ENCODE measurements around the gene GNMT. TPM values are rescaled to one million over a fixed set of nuclear protein-coding genes. Genes with fewer than 3 reads are reported as not detected.

GNMT gene
- total and polyA plus RNA-seq, 2 of the 8 experiments (the other 6 are each of a cell fraction or from before 2014, with no cell fraction given), result 1.8 to 3.4 TPM

GRCh38 chr6:42974919-42975505 lies 14.5 kb downstream of the GNMT start:
- Histone ChIP-seq H4K5ac (ENCODE audit: insufficient read length, low read depth, low read length) (no peak overlapping the region), H3K4me1 (replicated peaks in 1 of 4; ENCODE audit: control insufficient read depth in 3 of 4, insufficient read depth in 4 of 4, low read length in 3 of 4) (peaks cover 2 to 8% (median 6%) of the 10 kb centered on the region in 4 experiments; a peak in 3 of 7 replicates), H3K4me3 (ENCODE audit: extremely low read depth in 1 of 4, insufficient read depth in 2 of 4, low read depth in 3 of 4, low read length in 4 of 4) (no peak overlapping the region), H3K27ac (ENCODE audit: low read depth, low read length) (no peak overlapping the region), H3K79me2 (ENCODE audit: control insufficient read depth in 1 of 2, insufficient read depth in 2 of 2, low read length in 2 of 2) (peaks cover 0 to 3% of the 10 kb centered on the region in 2 experiments; a peak in 1 of 4 replicates), H2BK120ac (replicated peaks; ENCODE audit: low read depth, low read length) (no peak overlapping the region), H3K4ac (replicated peaks; ENCODE audit: insufficient read length, low read depth, low read length) (no peak overlapping the region), H3K23me2 (ENCODE audit: low read depth, low read length) (peaks cover 7% of the 10 kb centered on the region; the same call in 1 of the 2 replicates), H3K18ac (ENCODE audit: extremely low read depth, low read length) (no peak overlapping the region), H2BK20ac (ENCODE audit: low read length) (no peak overlapping the region), H3K36me3 (ENCODE audit: control insufficient read depth in 2 of 4, insufficient read depth in 4 of 4, low read length in 3 of 4) (no peaks in the 10 kb centered on the region; a peak in 1 of 8 replicates), H3K4me2 (ENCODE audit: insufficient read depth in 1 of 2, low read depth in 2 of 2, low read length in 2 of 2) (no peak overlapping the region), H3K23ac (ENCODE audit: insufficient read length) (no peak overlapping the region), H3K79me1 (ENCODE audit: low read depth, low read length) (no peaks in the 10 kb centered on the region; the same call in none of the 2 replicates), H3K9me3 (ENCODE audit: insufficient read depth in 2 of 2, low read depth in 1 of 2, low read length in 1 of 2) (no peaks in the 10 kb centered on the region), H4K8ac (ENCODE audit: extremely low read depth, insufficient read depth, low read length) (no peak overlapping the region), H2AFZ (ENCODE audit: low read length) (no peak overlapping the region), H2AK5ac (ENCODE audit: low read depth, low read length) (no peak overlapping the region), H4K20me1 (replicated peaks in 1 of 2; ENCODE audit: control insufficient read depth in 1 of 2, insufficient read depth in 2 of 2, low read length in 2 of 2) (peaks cover 0 to 1% of the 10 kb centered on the region in 2 experiments), H3K14ac (ENCODE audit: insufficient read length) (no peak overlapping the region), H3K56ac (replicated peaks; ENCODE audit: insufficient read length, low read depth, low read length) (no peak overlapping the region), H2BK15ac (ENCODE audit: low read length) (no peak overlapping the region), H3K27me3 (replicated peaks in 1 of 4; ENCODE audit: control insufficient read depth in 3 of 4, extremely low read depth in 1 of 4, insufficient read depth in 3 of 4, low read length in 3 of 4) (no peaks in the 10 kb centered on the region), H2BK5ac (ENCODE audit: low read depth, low read length) (no peak overlapping the region), H4K91ac (replicated peaks; ENCODE audit: insufficient read length, low read length) (no peak overlapping the region), H2BK12ac (ENCODE audit: low read depth, low read length) (no peak overlapping the region), H3K9ac (replicated peaks in 1 of 4; ENCODE audit: extremely low read depth in 1 of 4, low read depth in 3 of 4, low read length in 3 of 4) (no peak overlapping the region)
- ChIA-PET CTCF (ENCODE audit: partially characterized antibody) (interaction anchor here (0.6 to 2.9 kb wide), 6 partner anchors 10 to 337 kb away, joined by 3 to 9 read pairs (median 4); partner anchors contain the start of gene GNMT), POLR2A (ENCODE audit: partially characterized antibody) (interaction anchor here (0.8 to 5.9 kb wide), 5 partner anchors 9 to 195 kb away, joined by 3 to 29 read pairs (median 3); partner anchors contain the start of genes GNMT and PPP2R5D)
- no peak for DNase-seq (ENCODE audit: low read depth in 1 of 2, low spot score in 2 of 2)
- FAIRE-seq, result no peak
- WGBS, 2 experiments (ENCODE audit: extremely low coverage in 1 of 2, insufficient coverage in 1 of 2, insufficient read length in 1 of 2, insufficient replicate concordance in 2 of 2, low coverage in 1 of 2, low lambda C conversion rate in 2 of 2, missing lambda C conversion rate in 1 of 2), result 97% methylated on average over 5 of the region's 5 CpGs; no CpG with 5 or more reads in 1 of the 2 experiments
- TF ChIP-seq SIRT6 (IDR thresholded peaks at IDR 0.05; ENCODE audit: low read length), result no peak
- TF ChIP-seq BCL11A (IDR thresholded peaks at IDR 0.05; ENCODE audit: low read depth in 2 of 2, low read length in 2 of 2), result no peak
- TF ChIP-seq, protein P1, sequence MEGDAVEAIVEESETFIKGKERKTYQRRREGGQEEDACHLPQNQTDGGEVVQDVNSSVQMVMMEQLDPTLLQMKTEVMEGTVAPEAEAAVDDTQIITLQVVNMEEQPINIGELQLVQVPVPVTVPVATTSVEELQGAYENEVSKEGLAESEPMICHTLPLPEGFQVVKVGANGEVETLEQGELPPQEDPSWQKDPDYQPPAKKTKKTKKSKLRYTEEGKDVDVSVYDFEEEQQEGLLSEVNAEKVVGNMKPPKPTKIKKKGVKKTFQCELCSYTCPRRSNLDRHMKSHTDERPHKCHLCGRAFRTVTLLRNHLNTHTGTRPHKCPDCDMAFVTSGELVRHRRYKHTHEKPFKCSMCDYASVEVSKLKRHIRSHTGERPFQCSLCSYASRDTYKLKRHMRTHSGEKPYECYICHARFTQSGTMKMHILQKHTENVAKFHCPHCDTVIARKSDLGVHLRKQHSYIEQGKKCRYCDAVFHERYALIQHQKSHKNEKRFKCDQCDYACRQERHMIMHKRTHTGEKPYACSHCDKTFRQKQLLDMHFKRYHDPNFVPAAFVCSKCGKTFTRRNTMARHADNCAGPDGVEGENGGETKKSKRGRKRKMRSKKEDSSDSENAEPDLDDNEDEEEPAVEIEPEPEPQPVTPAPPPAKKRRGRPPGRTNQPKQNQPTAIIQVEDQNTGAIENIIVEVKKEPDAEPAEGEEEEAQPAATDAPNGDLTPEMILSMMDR (IDR thresholded peaks at IDR 0.05; ENCODE audit: control extremely low read depth in 1 of 3, insufficient read depth in 1 of 3, low read depth in 1 of 3, low read length in 3 of 3), result no peak
- TF ChIP-seq HDAC2 (IDR thresholded peaks at IDR 0.05; ENCODE audit: borderline replicate concordance in 1 of 2, low read depth in 2 of 2, low read length in 2 of 2), result no peak
- TF ChIP-seq POLR2A (IDR thresholded peaks at IDR 0.05; ENCODE audit: control extremely low read depth in 1 of 2, low read depth in 2 of 2, low read length in 2 of 2), result no peak
- TF ChIP-seq KDM4A (IDR thresholded peaks at IDR 0.05; ENCODE audit: low read depth, low read length, severe bottlenecking), result no peak
- no peak for TF ChIP-seq TEAD4 (IDR thresholded peaks at IDR 0.05; ENCODE audit: low read depth, low read length)
- TF ChIP-seq POLR2AphosphoS5 (IDR thresholded peaks at IDR 0.05; ENCODE audit: low read depth, low read length), result no peak
- no peak for TF ChIP-seq RXRA (IDR thresholded peaks at IDR 0.05; ENCODE audit: insufficient read depth, low read depth, low read length)
- no peak for TF ChIP-seq KDM5A (IDR thresholded peaks at IDR 0.05; ENCODE audit: low read length)
- TF ChIP-seq BRCA1 (IDR thresholded peaks at IDR 0.05; ENCODE audit: low read depth, low read length), result no peak

All from H1 (cell line).